ENCODE data around the gene CASP12. TPM values are rescaled to one million over a fixed set of nuclear protein-coding genes. Genes with fewer than 3 reads are reported as not detected.

CASP12 gene
- polyA plus RNA-seq, 2 of the 4 experiments (the other 2 are of a cell fraction): not detected

DNA sequence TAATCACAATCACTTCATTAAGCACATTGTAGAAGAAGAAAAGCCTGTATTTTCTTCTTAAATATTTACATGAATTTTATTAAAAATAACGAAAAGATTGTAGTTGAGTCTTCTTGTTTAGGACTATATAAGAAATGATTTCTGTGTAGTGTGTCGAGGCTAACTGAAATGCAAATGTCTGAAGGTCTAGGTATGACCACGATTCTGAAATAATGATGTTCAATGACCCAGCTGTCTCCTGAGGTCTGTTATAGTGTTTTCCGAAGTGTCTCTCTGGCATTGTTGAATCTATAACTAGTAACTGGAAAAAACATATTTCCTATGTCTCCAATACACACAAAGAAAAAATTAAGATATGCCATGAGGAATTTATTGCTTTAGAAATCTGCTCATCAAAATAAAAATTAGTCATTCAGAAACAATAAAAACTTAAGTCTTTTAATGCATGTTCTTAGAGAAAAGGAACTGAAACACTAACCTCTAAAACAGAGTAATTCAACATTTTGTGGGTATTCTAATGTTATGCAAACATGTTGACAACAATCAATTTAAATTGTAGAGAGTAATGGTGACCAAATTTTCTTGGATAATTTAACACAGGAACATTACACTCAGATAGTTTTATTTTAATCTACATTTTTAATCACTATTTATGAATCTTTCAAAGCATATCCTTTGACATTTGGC, 55.0 kb downstream of the CASP12 start:
- WGBS (ENCODE audit: missing lambda C conversion rate): 25% methylated on average over 4 of the region's 4 CpGs
- FAIRE-seq (no peak), DNase-seq (ENCODE audit: low read depth in 1 of 2, low spot score in 1 of 2) (no peak), ATAC-seq (no peak)
- no peaks in the 10 kb centered on the region for H3K4me1 ChIP-seq
- TF ChIP-seq CBX2 (IDR thresholded peaks at IDR 0.05; ENCODE audit: borderline replicate concordance, low read depth): no peak
- H3K4me3 ChIP-seq: no peak overlapping the region
- no peaks in the 10 kb centered on the region for H3K9me3 ChIP-seq
- H3K4me2 ChIP-seq: no peak overlapping the region
- CTCF ChIA-PET: no interaction called here
- POLR2A ChIA-PET: no interaction called here
- no peak overlapping the region for H3K27ac ChIP-seq

DNA sequence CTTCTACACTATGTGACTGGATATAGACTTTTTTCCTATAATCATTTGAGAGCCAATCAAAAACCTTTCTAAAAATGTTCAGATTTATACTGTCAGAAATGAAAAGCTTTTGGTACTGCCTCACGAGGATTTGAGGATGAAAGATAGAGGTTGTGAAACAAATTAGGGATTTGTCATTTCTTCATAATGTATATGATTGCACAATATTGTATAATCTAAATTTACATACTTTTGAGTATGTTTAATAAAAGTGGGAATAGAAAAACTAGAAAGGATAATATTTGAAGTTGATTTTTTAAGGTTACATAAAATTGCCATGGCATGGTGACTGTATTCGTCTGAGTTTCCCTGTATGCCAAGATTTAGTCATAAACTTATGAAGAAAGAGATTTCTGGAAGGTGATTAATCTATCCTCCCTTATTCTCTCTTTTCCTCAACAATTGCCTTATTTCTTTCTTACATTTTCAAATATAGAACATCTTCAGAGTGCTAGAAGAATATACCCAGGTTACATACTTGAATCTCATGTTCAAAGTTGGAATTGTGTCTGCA, 56.2 kb downstream of the CASP12 start:
- Histone ChIP-seq H3K27ac (no peak overlapping the region), H3K4me2 (no peak overlapping the region), H3K4me1 (no peaks in the 10 kb centered on the region), H3K4me3 (no peak overlapping the region), H3K9me3 (no peaks in the 10 kb centered on the region)
- TF ChIP-seq SMC3 (IDR thresholded peaks at IDR 0.05): no peak
- no peak for TF ChIP-seq ZC3H11A (IDR thresholded peaks at IDR 0.05)
- TF ChIP-seq MAZ (IDR thresholded peaks at IDR 0.05; ENCODE audit: borderline replicate concordance, low read depth, low read length): no peak
- no peak for TF ChIP-seq TFCP2L1 (CRISPR knock-in tag; IDR thresholded peaks at IDR 0.05)
- no peak for TF ChIP-seq NFE2L2 (conservative IDR thresholded peaks at IDR 0.05; ENCODE audit: low read length)
- no peak for TF ChIP-seq CHD2 (IDR thresholded peaks at IDR 0.05; ENCODE audit: low read length, partially characterized antibody)
- no peak for TF ChIP-seq ZSCAN20 (CRISPR knock-in tag; IDR thresholded peaks at IDR 0.05)
- TF ChIP-seq JUNB (IDR thresholded peaks at IDR 0.05): no peak
- TF ChIP-seq HOXA7 (CRISPR knock-in tag; IDR thresholded peaks at IDR 0.05): no peak
- TF ChIP-seq POLR2AphosphoS2 (conservative IDR thresholded peaks at IDR 0.05; ENCODE audit: low read length): no peak
- TF ChIP-seq, protein P1, sequence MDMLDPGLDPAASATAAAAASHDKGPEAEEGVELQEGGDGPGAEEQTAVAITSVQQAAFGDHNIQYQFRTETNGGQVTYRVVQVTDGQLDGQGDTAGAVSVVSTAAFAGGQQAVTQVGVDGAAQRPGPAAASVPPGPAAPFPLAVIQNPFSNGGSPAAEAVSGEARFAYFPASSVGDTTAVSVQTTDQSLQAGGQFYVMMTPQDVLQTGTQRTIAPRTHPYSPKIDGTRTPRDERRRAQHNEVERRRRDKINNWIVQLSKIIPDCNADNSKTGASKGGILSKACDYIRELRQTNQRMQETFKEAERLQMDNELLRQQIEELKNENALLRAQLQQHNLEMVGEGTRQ (IDR thresholded peaks at IDR 0.05): no peak
- TF ChIP-seq ESRRA (IDR thresholded peaks at IDR 0.05; ENCODE audit: borderline replicate concordance, low read length): no peak
- no peak for TF ChIP-seq CBX2 (IDR thresholded peaks at IDR 0.05; ENCODE audit: borderline replicate concordance, low read depth)
- no peak for TF ChIP-seq CEBPB (IDR thresholded peaks at IDR 0.05)
- POLR2A ChIA-PET: no interaction called here
- CTCF ChIA-PET: no interaction called here
- ATAC-seq (no peak), DNase-seq (ENCODE audit: low read depth in 1 of 2, low spot score in 1 of 2) (no peak), FAIRE-seq (no peak)
- WGBS (ENCODE audit: missing lambda C conversion rate): 26% methylated on average over 2 of the region's 2 CpGs

DNA sequence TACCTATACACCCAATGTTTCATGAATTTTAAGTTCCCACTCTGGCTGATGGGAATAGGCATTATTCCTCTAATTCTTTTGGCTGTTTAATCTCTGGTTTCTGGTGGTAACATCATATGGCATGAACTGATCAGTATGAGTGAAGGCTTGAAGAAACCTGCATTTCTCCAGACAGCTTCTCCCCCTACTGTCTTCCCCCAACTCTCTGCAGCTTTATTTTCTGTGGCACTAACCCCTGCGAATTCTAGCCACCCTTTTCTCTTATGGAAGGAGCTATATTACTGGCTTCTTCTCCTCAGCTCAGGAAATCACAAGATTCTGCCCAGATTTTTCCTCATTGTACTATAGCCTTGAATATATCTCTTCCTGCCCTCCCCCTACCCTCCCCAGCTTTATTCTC, 57.1 kb downstream of the CASP12 start:
- POLR2A ChIA-PET: no interaction called here
- CTCF ChIA-PET: no interaction called here
- 18% methylated on average over 1 of the region's 1 CpG for WGBS (ENCODE audit: missing lambda C conversion rate)
- ATAC-seq: no peak
- Histone ChIP-seq H3K27ac (no peak overlapping the region), H3K9me3 (no peaks in the 10 kb centered on the region), H3K4me1 (no peaks in the 10 kb centered on the region), H3K4me3 (no peak overlapping the region), H3K4me2 (no peak overlapping the region)
- no peak for DNase-seq (ENCODE audit: low read depth in 1 of 2, low spot score in 1 of 2)
- TF ChIP-seq, protein P2, sequence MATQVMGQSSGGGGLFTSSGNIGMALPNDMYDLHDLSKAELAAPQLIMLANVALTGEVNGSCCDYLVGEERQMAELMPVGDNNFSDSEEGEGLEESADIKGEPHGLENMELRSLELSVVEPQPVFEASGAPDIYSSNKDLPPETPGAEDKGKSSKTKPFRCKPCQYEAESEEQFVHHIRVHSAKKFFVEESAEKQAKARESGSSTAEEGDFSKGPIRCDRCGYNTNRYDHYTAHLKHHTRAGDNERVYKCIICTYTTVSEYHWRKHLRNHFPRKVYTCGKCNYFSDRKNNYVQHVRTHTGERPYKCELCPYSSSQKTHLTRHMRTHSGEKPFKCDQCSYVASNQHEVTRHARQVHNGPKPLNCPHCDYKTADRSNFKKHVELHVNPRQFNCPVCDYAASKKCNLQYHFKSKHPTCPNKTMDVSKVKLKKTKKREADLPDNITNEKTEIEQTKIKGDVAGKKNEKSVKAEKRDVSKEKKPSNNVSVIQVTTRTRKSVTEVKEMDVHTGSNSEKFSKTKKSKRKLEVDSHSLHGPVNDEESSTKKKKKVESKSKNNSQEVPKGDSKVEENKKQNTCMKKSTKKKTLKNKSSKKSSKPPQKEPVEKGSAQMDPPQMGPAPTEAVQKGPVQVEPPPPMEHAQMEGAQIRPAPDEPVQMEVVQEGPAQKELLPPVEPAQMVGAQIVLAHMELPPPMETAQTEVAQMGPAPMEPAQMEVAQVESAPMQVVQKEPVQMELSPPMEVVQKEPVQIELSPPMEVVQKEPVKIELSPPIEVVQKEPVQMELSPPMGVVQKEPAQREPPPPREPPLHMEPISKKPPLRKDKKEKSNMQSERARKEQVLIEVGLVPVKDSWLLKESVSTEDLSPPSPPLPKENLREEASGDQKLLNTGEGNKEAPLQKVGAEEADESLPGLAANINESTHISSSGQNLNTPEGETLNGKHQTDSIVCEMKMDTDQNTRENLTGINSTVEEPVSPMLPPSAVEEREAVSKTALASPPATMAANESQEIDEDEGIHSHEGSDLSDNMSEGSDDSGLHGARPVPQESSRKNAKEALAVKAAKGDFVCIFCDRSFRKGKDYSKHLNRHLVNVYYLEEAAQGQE (IDR thresholded peaks at IDR 0.05): no peak
- TF ChIP-seq HDAC2 (IDR thresholded peaks at IDR 0.05): no peak
- no peak for TF ChIP-seq MYC (IDR thresholded peaks at IDR 0.05; ENCODE audit: borderline replicate concordance, low read length)
- TF ChIP-seq EHMT2 (IDR thresholded peaks at IDR 0.05; ENCODE audit: low read depth): no peak
- TF ChIP-seq, protein P3, sequence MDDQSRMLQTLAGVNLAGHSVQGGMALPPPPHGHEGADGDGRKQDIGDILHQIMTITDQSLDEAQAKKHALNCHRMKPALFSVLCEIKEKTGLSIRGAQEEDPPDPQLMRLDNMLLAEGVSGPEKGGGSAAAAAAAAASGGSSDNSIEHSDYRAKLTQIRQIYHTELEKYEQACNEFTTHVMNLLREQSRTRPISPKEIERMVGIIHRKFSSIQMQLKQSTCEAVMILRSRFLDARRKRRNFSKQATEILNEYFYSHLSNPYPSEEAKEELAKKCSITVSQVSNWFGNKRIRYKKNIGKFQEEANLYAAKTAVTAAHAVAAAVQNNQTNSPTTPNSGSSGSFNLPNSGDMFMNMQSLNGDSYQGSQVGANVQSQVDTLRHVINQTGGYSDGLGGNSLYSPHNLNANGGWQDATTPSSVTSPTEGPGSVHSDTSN (IDR thresholded peaks at IDR 0.05): no peak
- TF ChIP-seq NR3C1 (IDR thresholded peaks at IDR 0.05): no peak
- TF ChIP-seq CHD2 (IDR thresholded peaks at IDR 0.05; ENCODE audit: low read length, partially characterized antibody): no peak
- no peak for TF ChIP-seq EP300 (IDR thresholded peaks at IDR 0.05)
- TF ChIP-seq, protein P4, sequence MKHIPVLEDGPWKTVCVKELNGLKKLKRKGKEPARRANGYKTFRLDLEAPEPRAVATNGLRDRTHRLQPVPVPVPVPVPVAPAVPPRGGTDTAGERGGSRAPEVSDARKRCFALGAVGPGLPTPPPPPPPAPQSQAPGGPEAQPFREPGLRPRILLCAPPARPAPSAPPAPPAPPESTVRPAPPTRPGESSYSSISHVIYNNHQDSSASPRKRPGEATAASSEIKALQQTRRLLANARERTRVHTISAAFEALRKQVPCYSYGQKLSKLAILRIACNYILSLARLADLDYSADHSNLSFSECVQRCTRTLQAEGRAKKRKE (CRISPR knock-in tag; IDR thresholded peaks at IDR 0.05; ENCODE audit: low read depth): no peak
- no peak for FAIRE-seq
